ENCODE results near the gene FLT3.
"Not testable (repeated sequence)": the region's sequence is repeated elsewhere in the genome, so short reads cannot be mapped to it uniquely, and the experiment has no call there.

Gene FLT3

GRCh38 chr13:28099396-28100149 lies 803 bp downstream of the FLT3 start:
- DNase-seq: no peak

DNA sequence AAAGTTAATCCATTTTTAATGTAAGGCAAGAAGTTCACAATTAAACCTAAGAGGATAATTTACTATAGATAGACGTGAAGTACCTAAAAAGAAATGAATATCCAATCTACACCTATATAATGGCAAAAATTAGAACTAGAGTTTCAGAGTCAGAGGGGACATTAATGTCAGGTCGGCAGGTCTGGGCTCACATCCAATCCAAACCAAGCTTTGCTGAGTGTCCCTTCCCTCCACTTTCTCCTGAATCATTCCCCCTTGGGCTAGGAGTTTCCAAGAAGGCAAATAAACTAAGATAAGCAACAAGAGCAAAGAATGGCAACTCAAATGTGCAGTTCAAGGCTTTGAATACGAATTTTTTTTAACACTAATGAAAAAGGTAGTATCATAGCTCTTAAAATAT lies 2.9 kb downstream of the FLT3 start:
- DNase-seq: no peak

DNA sequence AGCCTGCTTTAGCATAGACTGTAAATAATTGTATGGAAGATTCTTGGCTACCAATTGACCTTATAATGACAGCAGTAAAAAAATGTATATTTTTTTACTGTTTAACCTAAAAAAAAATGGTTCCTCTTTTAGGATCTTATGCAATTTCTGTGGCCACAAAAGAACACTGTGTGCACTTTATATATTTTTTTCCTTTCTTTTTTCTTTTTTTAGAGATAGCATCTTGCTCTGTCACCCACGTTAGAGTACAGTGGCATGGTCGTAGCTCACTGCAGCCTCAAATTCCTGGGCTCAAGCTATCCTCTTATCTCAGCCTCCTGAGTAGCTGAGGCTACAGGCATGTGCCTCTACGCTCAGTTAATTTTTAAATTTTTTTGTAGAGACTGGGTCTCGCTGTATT lies 6.1 kb downstream of the FLT3 start:
- DNase-seq: no peak

GRCh38 chr13:28093881-28094280 lies 6.5 kb downstream of the FLT3 start:
- DNase-seq: no peak

- DNase-seq: no peak
Measured at GRCh38 chr13:28092431-28092830, 7.9 kb downstream of the FLT3 start.

DNA sequence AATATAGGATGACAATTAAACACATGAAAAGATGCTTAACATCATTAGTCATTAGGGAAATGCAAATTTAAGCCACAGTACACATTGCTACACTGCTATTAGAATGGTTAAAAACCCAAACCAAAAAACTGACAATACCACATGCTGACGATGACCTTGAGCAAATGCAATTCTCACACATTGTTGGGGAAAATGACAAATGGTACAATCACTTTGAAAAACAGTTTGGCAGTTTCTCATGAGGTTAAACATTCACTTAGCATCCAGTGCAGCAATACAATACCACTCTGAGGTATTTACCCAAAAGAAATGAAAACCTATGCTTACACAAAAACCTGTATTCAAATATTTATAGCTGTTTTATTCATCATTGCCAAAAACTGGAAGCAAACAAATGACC lies 11.3 kb downstream of the FLT3 start:
- no peak for DNase-seq

- DNase-seq: not testable (repeated sequence)
Measured at GRCh38 chr13:28077820-28078219, 22.6 kb downstream of the FLT3 start.

GRCh38 chr13:28077231-28077630 lies 23.1 kb downstream of the FLT3 start:
- no peak for DNase-seq

DNA sequence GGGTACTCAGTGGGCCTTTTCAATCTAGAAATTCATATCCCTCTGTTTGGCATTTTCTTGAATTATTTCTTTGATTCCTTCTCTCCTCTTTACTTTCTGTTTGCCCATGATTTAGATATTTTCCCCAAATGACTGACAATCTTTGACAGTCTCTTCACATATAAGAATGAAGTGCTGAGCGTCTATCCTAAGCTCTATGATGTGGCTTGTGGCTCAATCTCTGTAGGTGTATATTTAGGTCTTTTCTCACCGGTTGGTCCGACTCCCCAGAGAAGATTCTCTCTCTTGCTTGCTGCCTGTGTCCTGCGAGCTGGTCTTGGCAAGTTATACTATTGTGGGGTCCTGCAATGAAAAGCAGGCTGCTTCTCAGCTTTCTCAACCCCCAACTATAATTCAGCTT lies 29.0 kb downstream of the FLT3 start:
- no peak for DNase-seq

GRCh38 chr13:28067491-28067890 lies 32.9 kb downstream of the FLT3 start:
- DNase-seq: no peak

DNA sequence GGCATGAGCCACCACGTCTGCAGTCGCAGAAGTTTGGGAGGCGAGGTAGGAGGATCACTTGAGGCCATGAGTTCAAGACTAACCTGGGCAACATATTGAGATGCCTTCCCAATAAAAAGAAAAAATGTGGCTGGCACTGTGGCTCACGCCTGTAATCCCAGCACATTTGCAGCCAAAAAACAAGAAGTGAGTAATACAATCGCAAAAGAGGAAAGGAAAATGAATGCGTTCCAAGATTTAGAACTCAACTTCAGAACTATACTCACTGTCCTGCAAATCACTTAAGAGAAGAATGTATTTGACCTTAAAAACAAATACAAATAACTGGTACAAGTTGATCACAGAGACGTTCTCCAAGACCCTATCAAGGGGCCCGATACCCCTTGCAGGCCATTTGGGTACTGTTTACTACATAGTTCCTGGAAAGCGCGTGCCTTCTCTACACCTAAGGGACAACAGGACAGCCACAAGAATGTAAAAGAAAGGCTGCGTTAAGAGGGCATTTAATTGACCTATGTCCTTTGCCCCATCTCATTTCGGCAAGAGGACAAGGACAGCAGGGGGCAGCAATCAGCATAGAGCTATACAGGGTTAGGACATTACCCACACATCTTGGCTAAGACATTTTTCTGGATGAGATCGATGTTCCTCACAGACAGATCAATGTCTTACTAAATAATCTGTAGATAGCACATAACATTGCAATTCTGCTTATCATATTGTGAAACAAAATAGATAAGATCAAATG lies 41.3 kb downstream of the FLT3 start:
- no peak for DNase-seq

- DNase-seq: no peak
Measured at GRCh38 chr13:28056970-28057712, 43.2 kb downstream of the FLT3 start.

- no peak for DNase-seq
Measured at GRCh38 chr13:28056426-28056825, 44.0 kb downstream of the FLT3 start.

GRCh38 chr13:28055357-28055756 lies 45.0 kb downstream of the FLT3 start:
- DNase-seq: no peak

- DNase-seq: no peak
Measured at GRCh38 chr13:28052945-28053344, 47.4 kb downstream of the FLT3 start.

GRCh38 chr13:28049880-28050875 lies 50.2 kb downstream of the FLT3 start:
- no peak for DNase-seq

DNA sequence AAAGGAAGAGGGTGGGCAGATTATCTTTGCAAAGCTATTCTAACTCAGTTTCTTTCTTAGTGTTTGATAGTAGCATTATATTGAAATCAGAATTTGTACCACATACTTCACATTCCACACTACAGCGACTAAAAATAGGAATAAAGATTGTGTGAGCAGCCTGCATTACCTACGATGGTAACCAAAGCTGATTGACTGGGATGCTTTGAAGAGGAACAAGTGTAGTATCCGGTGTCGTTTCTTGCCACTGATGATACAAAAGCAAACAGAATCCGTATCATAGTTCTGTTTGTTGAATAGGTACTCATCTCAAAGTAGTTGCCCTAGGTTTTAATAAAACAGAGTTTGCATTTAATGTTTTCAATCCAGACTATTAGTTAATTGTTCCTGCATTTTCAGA lies 51.2 kb downstream of the FLT3 start:
- no peak for DNase-seq

- DNase-seq: no peak
Measured at GRCh38 chr13:28048768-28049167, 51.6 kb downstream of the FLT3 start.

DNA sequence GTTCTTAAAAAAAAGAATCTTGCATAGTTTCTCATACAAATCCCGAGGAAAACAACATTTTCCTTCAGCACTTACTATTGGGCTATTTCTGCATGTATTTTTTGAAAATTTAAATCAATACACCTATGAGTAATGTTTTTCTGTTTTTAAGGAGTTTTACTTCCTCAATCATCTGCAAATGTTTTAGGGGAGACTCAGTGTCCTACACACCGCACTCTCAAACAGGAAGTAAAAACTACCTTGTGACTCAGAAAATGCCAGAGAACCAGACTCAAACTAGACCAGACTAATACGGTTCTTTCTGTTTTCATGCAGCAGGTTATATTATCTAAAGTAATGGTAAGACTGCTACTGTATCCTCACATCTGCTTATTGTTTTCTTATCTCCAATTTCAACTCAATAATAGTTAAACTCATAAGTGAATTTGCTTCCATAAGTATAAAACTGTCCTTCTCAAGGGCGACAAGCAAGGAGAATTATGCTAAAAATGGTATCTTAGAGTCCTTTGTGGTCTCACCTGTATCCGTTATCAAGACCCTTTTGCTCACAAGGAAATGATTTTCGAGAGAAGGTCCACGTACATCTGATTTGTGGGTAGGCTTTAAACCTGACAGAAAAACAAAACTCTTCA lies 52.5 kb downstream of the FLT3 start:
- no peak for DNase-seq

DNA sequence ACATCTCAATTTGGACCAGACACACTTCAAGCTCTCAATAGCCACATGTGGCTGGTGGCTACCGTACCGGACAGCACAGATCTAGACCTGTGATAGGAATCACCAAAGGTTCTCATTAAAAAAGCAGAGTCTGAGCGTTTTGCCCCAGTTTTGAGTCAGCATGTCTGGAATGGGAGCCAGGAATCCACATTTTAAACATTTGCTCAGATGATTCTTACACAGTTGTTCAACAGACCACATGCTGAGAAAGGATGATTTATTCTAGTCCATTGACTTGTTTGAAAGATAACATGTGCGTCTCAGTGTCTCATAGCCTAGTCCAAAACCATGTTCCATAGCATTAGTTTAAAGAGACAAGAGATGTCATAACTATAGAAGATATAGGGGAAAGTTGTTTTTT lies 53.4 kb downstream of the FLT3 start:
- no peak for DNase-seq

GRCh38 chr13:28045861-28046260 lies 54.5 kb downstream of the FLT3 start:
- DNase-seq: no peak

GRCh38 chr13:28044608-28045007 lies 55.8 kb downstream of the FLT3 start:
- no peak for DNase-seq

All from NCI-H1048 (cell line).